GM23338 (cell line): ENCODE data around the gene TMEM247. TPM values are rescaled to one million over a fixed set of nuclear protein-coding genes. Genes with fewer than 3 reads are reported as not detected.

Experiments
- ATAC-seq: fragments of 200-7000 bp; cut with Tn5 transposase; 3 replicates; pipeline ENCODE4 v1.9.1; 2020
- DNase-seq: peaks from one replicate; pipeline ENCODE4 v3.0.0-alpha.2; 2015; ENCODE audit warnings: low spot score
- H2AFZ ChIP-seq: fragments of 200-600 bp; sonication (generic); 2 replicates; pipeline ENCODE4 v1.8.0; 2016; ENCODE audit warnings: antibody characterized with exemption, mild to moderate bottlenecking, moderate library complexity
- H3F3A ChIP-seq: fragments of 200-600 bp; sonication (generic); replicated peaks from 2 replicates; pipeline ENCODE4 v1.8.0; 2017; ENCODE audit warnings: antibody characterized with exemption, mixed run types, low read depth
- H3K27ac ChIP-seq: fragments of 200-600 bp; sonication (generic); 2 replicates; pipeline ENCODE4 v1.6.1; 2016; ENCODE audit warnings: low read depth
- H3K27me3 ChIP-seq: fragments of 200-600 bp; sonication (generic); 2 replicates; pipeline ENCODE4 v1.8.0; 2016; ENCODE audit warnings: mild to moderate bottlenecking, mixed run types, moderate library complexity; ENCODE audit not compliant: insufficient read depth
- H3K36me3 ChIP-seq: fragments of 200-600 bp; sonication (generic); 2 replicates; pipeline ENCODE4 v1.8.0; 2016; ENCODE audit warnings: mild to moderate bottlenecking; ENCODE audit not compliant: insufficient read depth
- H3K4me1 ChIP-seq: fragments of 200-600 bp; sonication (generic); 2 replicates; pipeline ENCODE4 v1.8.0; 2016; ENCODE audit warnings: mild to moderate bottlenecking, moderate library complexity; ENCODE audit not compliant: insufficient read depth
- H3K4me2 ChIP-seq: fragments of 200-600 bp; sonication (generic); 2 replicates; pipeline ENCODE4 v1.7.1; 2017; ENCODE audit warnings: mixed run types
- H3K4me3 ChIP-seq: fragments of 200-600 bp; sonication (generic); 2 replicates; pipeline ENCODE4 v1.6.1; 2016; ENCODE audit warnings: mixed run types
- H3K79me2 ChIP-seq: fragments of 200-600 bp; sonication (generic); replicated peaks from 2 replicates; pipeline ENCODE4 v1.8.0; 2017; ENCODE audit warnings: mild to moderate bottlenecking; ENCODE audit not compliant: insufficient read depth
- H3K9me2 ChIP-seq: fragments of 200-600 bp; sonication (generic); 2 replicates; pipeline ENCODE4 v1.8.0; 2017; ENCODE audit not compliant: insufficient read depth
- H4K20me1 ChIP-seq: fragments of 200-600 bp; sonication (generic); replicated peaks from 2 replicates; pipeline ENCODE4 v1.8.0; 2017; ENCODE audit warnings: mild to moderate bottlenecking; ENCODE audit not compliant: insufficient read depth
- H3K27ac Mint-ChIP-seq: 2 replicates; pipeline ENCODE4 v1.8.0; 2020; ENCODE audit warnings: inconsistent platforms, mild to moderate bottlenecking, moderate library complexity, mixed read lengths
- H3K27me3 Mint-ChIP-seq: 3 replicates; pipeline ENCODE4 v1.8.0; 2022; ENCODE audit warnings: low read depth, mild to moderate bottlenecking, moderate library complexity, mixed read lengths, inconsistent platforms; ENCODE audit not compliant: insufficient read depth, poor library complexity
- H3K36me3 Mint-ChIP-seq: 3 replicates; pipeline ENCODE4 v1.8.0; 2021; ENCODE audit warnings: low read depth, mild to moderate bottlenecking, inconsistent platforms, moderate library complexity, mixed read lengths
- H3K4me1 Mint-ChIP-seq: 3 replicates; pipeline ENCODE4 v1.8.0; 2020; ENCODE audit warnings: mild to moderate bottlenecking, inconsistent platforms, mixed read lengths
- H3K4me3 Mint-ChIP-seq: 3 replicates; pipeline ENCODE4 v1.8.0; 2021; ENCODE audit warnings: moderate library complexity, mild to moderate bottlenecking, inconsistent platforms, mixed read lengths
- H3K9me3 Mint-ChIP-seq: 3 replicates; pipeline ENCODE4 v1.8.0; 2020; ENCODE audit warnings: moderate library complexity, mild to moderate bottlenecking, inconsistent platforms, mixed read lengths
- CREB1 ChIP-seq: fragments of 250-450 bp; sonication (Bioruptor Pico); IDR thresholded peaks from 2 replicates; pipeline ENCODE4 v1.5.0; 2020; ENCODE audit warnings: low read depth, mild to moderate bottlenecking, moderate library complexity
- CTCF ChIP-seq, 2 experiments: fragments of 200-600 bp in 1 of 2; sonication (generic) in 1 of 2; conservative IDR thresholded peaks; 2 replicates each; pipeline versions ENCODE4 v1.5.1 to v1.6.1; 2016 to 2017; ENCODE audit warnings: antibody characterized with exemption in 2 of 2, low read depth in 2 of 2, mild to moderate bottlenecking in 2 of 2, moderate library complexity in 1 of 2
- ETS1 ChIP-seq: IDR thresholded peaks from 2 replicates; pipeline ENCODE4 v1.6.1; 2016; ENCODE audit warnings: antibody characterized with exemption
- EZH2 ChIP-seq: fragments of 200-600 bp; sonication (generic); IDR thresholded peaks from one replicate; pipeline ENCODE4 v1.8.0; 2017; ENCODE audit warnings: antibody characterized with exemption, mild to moderate bottlenecking, low read depth; ENCODE audit not compliant: unreplicated experiment
- EZH2phosphoT487 ChIP-seq: fragments of 200-600 bp; sonication (generic); IDR thresholded peaks from one replicate; pipeline ENCODE4 v1.8.1; 2018; ENCODE audit warnings: antibody characterized with exemption; ENCODE audit not compliant: unreplicated experiment
- NANOG ChIP-seq: IDR thresholded peaks from 2 replicates; pipeline ENCODE4 v1.6.1; 2016; ENCODE audit warnings: antibody characterized with exemption, borderline replicate concordance
- POLR2AphosphoS5 ChIP-seq: IDR thresholded peaks from 2 replicates; pipeline ENCODE4 v1.6.1; 2016; ENCODE audit warnings: antibody characterized with exemption, low read depth
- REST ChIP-seq: IDR thresholded peaks from one replicate; pipeline ENCODE4 v1.6.1; 2018; ENCODE audit warnings: antibody characterized with exemption; ENCODE audit not compliant: unreplicated experiment
- STAT1 ChIP-seq: IDR thresholded peaks from one replicate; pipeline ENCODE4 v1.6.1; 2016; ENCODE audit warnings: antibody characterized with exemption; ENCODE audit not compliant: unreplicated experiment
- ZNF114 ChIP-seq: fragments of 250-450 bp; sonication (Bioruptor Pico); IDR thresholded peaks from 2 replicates; pipeline ENCODE4 v1.5.0; 2020; ENCODE audit warnings: mild to moderate bottlenecking, moderate library complexity
- ZNF331 ChIP-seq: fragments of 250-450 bp; sonication (Bioruptor Pico); IDR thresholded peaks from 2 replicates; pipeline ENCODE4 v1.5.0; 2020; ENCODE audit warnings: low read depth, mild to moderate bottlenecking, moderate library complexity
- ZNF462 ChIP-seq: fragments of 250-450 bp; sonication (Bioruptor Pico); IDR thresholded peaks from 2 replicates; pipeline ENCODE4 v1.5.0; 2020; ENCODE audit warnings: mild to moderate bottlenecking, moderate library complexity
- polyA plus RNA-seq: library from polyadenylated mRNA; unstranded; fragments of >200 nt; fragmentation: Nextera tagmentation; extraction: Ambion mirVana; gene quantifications from 2 replicates; pipeline ENCODE4 v1.2.1, GENCODE V29; 2016
- total RNA-seq: library from RNA; depleted of rRNA; stranded (reverse); fragments of >200 nt; shearing (Covaris generic); gene quantifications from 2 replicates; pipeline ENCODE4 v1.2.3, GENCODE V29; 2014

The TMEM247 gene
- total and polyA plus RNA-seq, 2 experiments from 2014 or later, result not detected

GRCh38 chr2:46502291-46502885 lies 23.0 kb downstream of the TMEM247 start (continued):
- TF ChIP-seq EZH2, result no peak
- TF ChIP-seq NANOG, result no peak
- no peak for TF ChIP-seq CREB1 (CRISPR knock-in tag)
- no peak for TF ChIP-seq EZH2phosphoT487
- no peak for TF ChIP-seq POLR2AphosphoS5
- no peak for TF ChIP-seq STAT1

- no peaks in the 10 kb centered on the region for H3K36me3 Mint-ChIP-seq
- Histone ChIP-seq H2AFZ (no peak overlapping the region), H3K4me3 (no peak overlapping the region), H3K4me1 (peaks cover 20% of the 10 kb centered on the region), H3K36me3 (no peaks in the 10 kb centered on the region), H3K79me2 (no peaks in the 10 kb centered on the region), H4K20me1 (no peaks in the 10 kb centered on the region; the same call in 1 of the 2 replicates), H3F3A (no peaks in the 10 kb centered on the region; the same call in 1 of the 2 replicates), H3K9me2 (no peaks in the 10 kb centered on the region), H3K4me2 (no peak overlapping the region), H3K27ac (no peak overlapping the region), H3K27me3 (peaks cover 9% of the 10 kb centered on the region)
- no peak for DNase-seq
- peaks cover 22% of the 10 kb centered on the region for H3K4me1 Mint-ChIP-seq
- peaks cover 13% of the 10 kb centered on the region for H3K27me3 Mint-ChIP-seq
- H3K27ac Mint-ChIP-seq, result no peak overlapping the region
- no peak for ATAC-seq
- H3K4me3 Mint-ChIP-seq, result no peak overlapping the region
- no peaks in the 10 kb centered on the region for H3K9me3 Mint-ChIP-seq
- TF ChIP-seq EZH2, result no peak
- no peak for TF ChIP-seq ZNF331 (CRISPR knock-in tag)
- no peak for TF ChIP-seq ETS1
- TF ChIP-seq POLR2AphosphoS5, result no peak
- TF ChIP-seq ZNF462 (CRISPR knock-in tag), result no peak
- no peak for TF ChIP-seq STAT1
- no peak for TF ChIP-seq NANOG
- TF ChIP-seq CTCF (conservative IDR thresholded peaks at IDR 0.05; ENCODE audit: low read depth in 2 of 2), result no peak
- TF ChIP-seq ZNF114 (CRISPR knock-in tag), result no peak
- TF ChIP-seq EZH2phosphoT487, result no peak
- no peak for TF ChIP-seq REST
Measured at GRCh38 chr2:46503686-46504085, 24.3 kb downstream of the TMEM247 start.
